IMR-90 (cell line): ENCODE data around the gene NR4A1. TPM values are rescaled to one million over a fixed set of nuclear protein-coding genes. Genes with fewer than 3 reads are reported as not detected.

Experiments
- ATAC-seq: fragments of 200-7000 bp; cut with Tn5 transposase; 2 replicates; pipeline ENCODE4 v1.9.1; 2020; ENCODE audit warnings: low read depth, mild to moderate bottlenecking, moderate library complexity
- BruUV-seq: library from RNA; stranded (reverse); fragments of 400-500 nt; replicated peaks from 2 replicates; lab custom pipeline; 2021; lab: Mats Ljungman, UMichigan
- CTCF ChIA-PET: fragments of 300-600 bp; formaldehyde crosslinking; extraction: SDS; loops from one replicate; lab custom pipeline; 2021; ENCODE audit warnings: antibody characterized with exemption; lab: Yijun Ruan, JAX
- POLR2A ChIA-PET: fragments of 300-600 bp; sonication (Branson Sonifier 250); formaldehyde crosslinking; loops from one replicate; lab custom pipeline; 2022; ENCODE audit warnings: antibody characterized with exemption; ENCODE audit not compliant: unreplicated experiment; lab: Charles Lee
- DNase-seq: peaks from one replicate; pipeline ENCODE4 v3.0.0; 2013
- H2AFZ ChIP-seq: replicated peaks from 2 replicates; pipeline ENCODE3; 2013; ENCODE audit warnings: low read length, mild to moderate bottlenecking; ENCODE audit not compliant: poor library complexity
- H2AK5ac ChIP-seq: 2 replicates; pipeline ENCODE4 v1.6.1; 2013; ENCODE audit warnings: low read depth, low read length, inconsistent platforms
- H2AK9ac ChIP-seq: replicated peaks from 2 replicates; pipeline ENCODE3; 2013; ENCODE audit warnings: mild to moderate bottlenecking, low read depth, low read length, moderate library complexity; ENCODE audit not compliant: poor library complexity
- H2BK120ac ChIP-seq: 2 replicates; pipeline ENCODE4 v1.6.1; 2013; ENCODE audit warnings: low read depth, low read length, inconsistent platforms
- H2BK15ac ChIP-seq: 3 replicates; pipeline ENCODE4 v1.6.1; 2013; ENCODE audit warnings: low read depth, low read length, inconsistent platforms
- H2BK20ac ChIP-seq: 2 replicates; pipeline ENCODE4 v1.6.1; 2013; ENCODE audit warnings: low read depth, mild to moderate bottlenecking, inconsistent platforms, low read length, moderate library complexity
- H2BK5ac ChIP-seq: 2 replicates; pipeline ENCODE4 v1.6.1; 2013; ENCODE audit warnings: mild to moderate bottlenecking, low read depth, low read length, inconsistent platforms; ENCODE audit not compliant: poor library complexity, severe bottlenecking
- H3K14ac ChIP-seq: replicated peaks from 2 replicates; pipeline ENCODE4 v1.6.1; 2013; ENCODE audit warnings: low read depth, low read length, inconsistent platforms
- H3K18ac ChIP-seq: 2 replicates; pipeline ENCODE4 v1.6.1; 2013; ENCODE audit warnings: low read depth, low read length, control low read depth
- H3K23ac ChIP-seq: 2 replicates; pipeline ENCODE4 v1.6.1; 2013; ENCODE audit warnings: low read depth, low read length, inconsistent platforms
- H3K27ac ChIP-seq: 2 replicates; pipeline ENCODE4 v1.5.1; 2013; ENCODE audit warnings: mild to moderate bottlenecking, control low read depth, low read length; ENCODE audit not compliant: insufficient read depth
- H3K27me3 ChIP-seq: 2 replicates; pipeline ENCODE4 v1.6.1; 2013; ENCODE audit warnings: low read length; ENCODE audit not compliant: control insufficient read depth, insufficient read depth
- H3K36me3 ChIP-seq: 2 replicates; pipeline ENCODE4 v1.6.1; 2013; ENCODE audit warnings: low read length, mixed read lengths; ENCODE audit not compliant: control insufficient read depth, insufficient read depth
- H3K4ac ChIP-seq: 2 replicates; pipeline ENCODE4 v1.6.1; 2013; ENCODE audit warnings: low read depth, low read length, inconsistent platforms
- H3K4me1 ChIP-seq: 2 replicates; pipeline ENCODE4 v1.6.1; 2013; ENCODE audit warnings: low read length, mixed read lengths; ENCODE audit not compliant: control insufficient read depth, insufficient read depth
- H3K4me2 ChIP-seq: 2 replicates; pipeline ENCODE4 v1.6.1; 2013; ENCODE audit warnings: low read depth, mild to moderate bottlenecking, control low read depth, low read length, moderate library complexity
- H3K4me3 ChIP-seq: 2 replicates; pipeline ENCODE4 v1.5.1; 2013; ENCODE audit warnings: low read depth, mild to moderate bottlenecking, control low read depth, low read length, moderate library complexity; ENCODE audit not compliant: insufficient read depth
- H3K56ac ChIP-seq: 2 replicates; pipeline ENCODE4 v1.6.1; 2013; ENCODE audit warnings: low read length, inconsistent platforms; ENCODE audit not compliant: insufficient read depth; ENCODE audit errors: extremely low read depth
- H3K79me1 ChIP-seq, 2 experiments: 2 replicates each; pipeline ENCODE4 v1.6.1; 2013; ENCODE audit warnings: low read length in 2 of 2, inconsistent platforms in 1 of 2, low read depth in 1 of 2
- H3K9ac ChIP-seq: 2 replicates; pipeline ENCODE4 v1.6.1; 2013; ENCODE audit warnings: low read depth, low read length, control low read depth
- H3K9me1 ChIP-seq: 2 replicates; pipeline ENCODE4 v1.6.1; 2013; ENCODE audit warnings: low read length, inconsistent platforms; ENCODE audit not compliant: insufficient read depth
- H3K9me3 ChIP-seq: 2 replicates; pipeline ENCODE4 v1.6.1; 2013; ENCODE audit warnings: low read length; ENCODE audit not compliant: control insufficient read depth, insufficient read depth
- H4K20me1 ChIP-seq: 2 replicates; pipeline ENCODE4 v1.6.1; 2013; ENCODE audit warnings: low read length, inconsistent platforms; ENCODE audit not compliant: insufficient read depth
- H4K5ac ChIP-seq: 2 replicates; pipeline ENCODE4 v1.6.1; 2013; ENCODE audit warnings: mild to moderate bottlenecking, low read depth, low read length, control low read depth
- H4K8ac ChIP-seq, 2 experiments: 2 replicates each; pipeline ENCODE4 v1.6.1; 2013; ENCODE audit warnings: low read depth in 2 of 2, low read length in 2 of 2, control low read depth in 1 of 2, inconsistent platforms in 1 of 2
- H4K91ac ChIP-seq: 2 replicates; pipeline ENCODE4 v1.6.1; 2013; ENCODE audit warnings: low read depth, low read length, inconsistent platforms; ENCODE audit not compliant: insufficient read depth
- FOS ChIP-seq: fragments of 150-350 bp; IDR thresholded peaks from 2 replicates; pipeline ENCODE4 v1.6.1; 2016; ENCODE audit warnings: low read depth, low read length
- POLR2A ChIP-seq: IDR thresholded peaks from 2 replicates; pipeline ENCODE4 v1.6.1; 2012; ENCODE audit warnings: mild to moderate bottlenecking, low read depth, low read length
- WGBS, 2 experiments: methylation state at CpG; one replicate each; pipeline versions ENCODE4 v1.1.5 to v1.1.7; 2013; ENCODE audit warnings: missing lambda C conversion rate in 2 of 2; ENCODE audit not compliant: insufficient read length in 1 of 2; ENCODE audit errors: extremely low coverage in 2 of 2; 5-methylcytosine and 5-hydroxymethylcytosine counted together
- dilution Hi-C: fragments of 300-500 bp; cut with HindIII; formaldehyde crosslinking; loops from one replicate; pipeline ENCODE4 v1.14.3; 2018; ENCODE audit warnings: low sequenced_read_pairs; ENCODE audit not compliant: unreplicated experiment
- in situ Hi-C: fragments of 300-500 bp; cut with MboI; formaldehyde crosslinking; loops from 3 replicates; pipeline ENCODE4 v1.14.3; 2019; ENCODE audit warnings: low sequenced_read_pairs, inconsistent platforms, mixed read lengths
- intact Hi-C: fragments of 100-400 bp; cut with micrococcal nuclease; formaldehyde crosslinking; loops from 2 replicates; pipeline ENCODE4 v1.10.0; 2022
- polyA plus RNA-seq, 3 experiments: library from polyadenylated mRNA; depleted of rRNA; stranded (reverse); fragments of >200 nt; gene quantifications; 2 replicates each; pipeline ENCODE4 v1.2.3, GENCODE V29; 2012; ENCODE audit warnings: low replicate concordance in 1 of 3
- total RNA-seq: library from RNA; depleted of rRNA; stranded (reverse); fragments of >200 nt; gene quantifications from 2 replicates; pipeline ENCODE4 v1.2.3, GENCODE V29; 2012
- TF ChIP-seq, protein P1 (sequence below): conservative IDR thresholded peaks from 2 replicates; pipeline ENCODE4 v1.5.1; 2012; ENCODE audit warnings: mild to moderate bottlenecking, low read depth, low read length, improper control_type of control experiment

NR4A1 gene
- total and polyA plus RNA-seq, 2 of the 4 experiments (the other 2 are of a cell fraction) = 6.6 to 34.1 TPM

GRCh38 chr12:52079576-52080402, 28.5 kb downstream of the NR4A1 start, which contains the start of gene SMIM41:
SMIM41 (plus strand) TSS chr12:52079704; CDS start chr12:52079780, 76 bp downstream.
- Histone ChIP-seq H2BK15ac (no peak within 1 kb of the TSS), H4K91ac (peak within 1 kb of the TSS; percentile 58; the same call in 1 of the 2 replicates), H4K5ac (peak within 1 kb of the TSS; percentile 36; the same call in 1 of the 2 replicates), H3K56ac (no peak within 1 kb of the TSS), H3K79me1 (peaks cover 22 to 63% of the 10 kb centered on the region in 2 experiments), H3K9me3 (no peaks in the 10 kb centered on the region), H2AFZ (no peak within 1 kb of the TSS), H2BK120ac (no peak within 1 kb of the TSS), H2AK5ac (peak within 1 kb of the TSS; percentile 78), H3K4me2 (no peak within 1 kb of the TSS), H2BK5ac (no peak within 1 kb of the TSS), H3K14ac (0 out of 2 replicates have a peak within 1 kb of the TSS, but pooled peaks have one; percentile 3), H3K18ac (no peak within 1 kb of the TSS; the same call in 1 of the 2 replicates), H2AK9ac (peak within 1 kb of the TSS; percentile 68), H3K23ac (peak within 1 kb of the TSS; percentile 68), H2BK20ac (no peak within 1 kb of the TSS), H3K4me3 (no peak within 1 kb of the TSS), H3K4ac (peak within 1 kb of the TSS; percentile 66), H4K20me1 (peaks cover 59% of the 10 kb centered on the region), H3K27ac (peak within 1 kb of the TSS; percentile 66; the same call in 1 of the 2 replicates), H3K9ac (peak within 1 kb of the TSS; percentile 13; the same call in 1 of the 2 replicates), H3K36me3 (peaks cover 38% of the 10 kb centered on the region), H3K4me1 (peaks cover 36% of the 10 kb centered on the region), H3K27me3 (no peaks in the 10 kb centered on the region), H3K9me1 (peaks cover 16% of the 10 kb centered on the region), H4K8ac (no peak within 1 kb of the TSS)
- CTCF ChIA-PET = interaction anchor here (0.6 to 4.2 kb wide), 2 partner anchors 54 to 185 kb away, joined by 3 to 55 read pairs; no protein-coding TSS in a partner anchor
- 51% methylated on average over 34 of the region's 87 CpGs; no CpG with 5 or more reads in 1 of the 2 experiments for WGBS, 2 experiments
- in situ Hi-C loops = loop anchor here (5.0 kb wide), 1 partner anchor 52 kb away; no protein-coding TSS in a partner anchor
- dilution Hi-C loops = no loop called here
- no peak for TF ChIP-seq FOS
- TF ChIP-seq, protein P1, sequence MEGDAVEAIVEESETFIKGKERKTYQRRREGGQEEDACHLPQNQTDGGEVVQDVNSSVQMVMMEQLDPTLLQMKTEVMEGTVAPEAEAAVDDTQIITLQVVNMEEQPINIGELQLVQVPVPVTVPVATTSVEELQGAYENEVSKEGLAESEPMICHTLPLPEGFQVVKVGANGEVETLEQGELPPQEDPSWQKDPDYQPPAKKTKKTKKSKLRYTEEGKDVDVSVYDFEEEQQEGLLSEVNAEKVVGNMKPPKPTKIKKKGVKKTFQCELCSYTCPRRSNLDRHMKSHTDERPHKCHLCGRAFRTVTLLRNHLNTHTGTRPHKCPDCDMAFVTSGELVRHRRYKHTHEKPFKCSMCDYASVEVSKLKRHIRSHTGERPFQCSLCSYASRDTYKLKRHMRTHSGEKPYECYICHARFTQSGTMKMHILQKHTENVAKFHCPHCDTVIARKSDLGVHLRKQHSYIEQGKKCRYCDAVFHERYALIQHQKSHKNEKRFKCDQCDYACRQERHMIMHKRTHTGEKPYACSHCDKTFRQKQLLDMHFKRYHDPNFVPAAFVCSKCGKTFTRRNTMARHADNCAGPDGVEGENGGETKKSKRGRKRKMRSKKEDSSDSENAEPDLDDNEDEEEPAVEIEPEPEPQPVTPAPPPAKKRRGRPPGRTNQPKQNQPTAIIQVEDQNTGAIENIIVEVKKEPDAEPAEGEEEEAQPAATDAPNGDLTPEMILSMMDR = no peak
- TF ChIP-seq POLR2A = peak; percentile 10; the same call in 1 of the 2 replicates
- BruUV-seq = no TSS peak
- ATAC-seq (no peak), DNase-seq (no peak)
- intact Hi-C loops = no loop called here
- POLR2A ChIA-PET = no interaction called here
